IPS DF 4.7 (cell line): Measurements from ENCODE around the gene PRPSAP1.
"Not testable (repeated sequence)": the region's sequence is repeated elsewhere in the genome, so short reads cannot be mapped to it uniquely, and the experiment has no call there.

Source experiments
- DNase-seq: peaks from one replicate; pipeline ENCODE4 v3.0.0-alpha.2; 2013; ENCODE audit warnings: low spot score; ENCODE audit errors: extremely low read depth

Gene PRPSAP1

GRCh38 chr17:76360461-76360860, 6.7 kb upstream of the PRPSAP1 start:
- DNase-seq = no peak

- DNase-seq = not testable (repeated sequence)
These were observed 6.1 kb upstream of the PRPSAP1 start for GRCh38 chr17:76359776-76360175.

GRCh38 chr17:76359375-76359774, 5.7 kb upstream of the PRPSAP1 start:
- no peak for DNase-seq

- DNase-seq = no peak
These were observed 4.0 kb upstream of the PRPSAP1 start for GRCh38 chr17:76357597-76358158.

- no peak for DNase-seq
These were observed 3.2 kb upstream of the PRPSAP1 start for GRCh38 chr17:76356803-76357456.

GRCh38 chr17:76354747-76355310, 1.1 kb upstream of the PRPSAP1 start:
- DNase-seq = no peak

- no peak for DNase-seq
These were observed 607 bp upstream of the PRPSAP1 start for GRCh38 chr17:76354317-76354729.

GRCh38 chr17:76353004-76353598, 615 bp downstream of the PRPSAP1 start:
- DNase-seq = no peak

GRCh38 chr17:76351526-76352071, 2.1 kb downstream of the PRPSAP1 start:
- DNase-seq = no peak

GRCh38 chr17:76350463-76350862, 3.3 kb downstream of the PRPSAP1 start:
- no peak for DNase-seq

- DNase-seq = not testable (repeated sequence)
These were observed 6.8 kb downstream of the PRPSAP1 start for GRCh38 chr17:76346936-76347335.

GRCh38 chr17:76345377-76345974, 8.2 kb downstream of the PRPSAP1 start:
- DNase-seq = no peak

GRCh38 chr17:76343106-76343505, 10.6 kb downstream of the PRPSAP1 start:
- no peak for DNase-seq

GRCh38 chr17:76341301-76341700, 12.4 kb downstream of the PRPSAP1 start:
- no peak for DNase-seq

GRCh38 chr17:76337413-76337777, 16.3 kb downstream of the PRPSAP1 start:
- DNase-seq = no peak

- DNase-seq = no peak
These were observed 16.8 kb downstream of the PRPSAP1 start for GRCh38 chr17:76336756-76337412.

GRCh38 chr17:76335716-76336381, 17.9 kb downstream of the PRPSAP1 start:
- no peak for DNase-seq

- no peak for DNase-seq
These were observed 19.8 kb downstream of the PRPSAP1 start for GRCh38 chr17:76333673-76334505.

GRCh38 chr17:76331083-76331482, 22.6 kb downstream of the PRPSAP1 start:
- DNase-seq = no peak

GRCh38 chr17:76329664-76330063, 24.1 kb downstream of the PRPSAP1 start:
- no peak for DNase-seq
